Activated T-helper 1 cell treated with anti-CD3 and anti-CD28 coated beads, Interleukin-2, amount 50 U/mL, for 16 hours (primary cell): ENCODE results near the gene ALX1.
"Not testable (repeated sequence)": the region's sequence is repeated elsewhere in the genome, so short reads cannot be mapped to it uniquely, and the experiment has no call there.

Experiments used
- DNase-seq, 2 donors: peaks; one replicate each; pipeline ENCODE4 v3.0.0-alpha.2; 2020; ENCODE audit warnings: low read depth in 1 of 2, low spot score in 1 of 2

Gene ALX1

DNA sequence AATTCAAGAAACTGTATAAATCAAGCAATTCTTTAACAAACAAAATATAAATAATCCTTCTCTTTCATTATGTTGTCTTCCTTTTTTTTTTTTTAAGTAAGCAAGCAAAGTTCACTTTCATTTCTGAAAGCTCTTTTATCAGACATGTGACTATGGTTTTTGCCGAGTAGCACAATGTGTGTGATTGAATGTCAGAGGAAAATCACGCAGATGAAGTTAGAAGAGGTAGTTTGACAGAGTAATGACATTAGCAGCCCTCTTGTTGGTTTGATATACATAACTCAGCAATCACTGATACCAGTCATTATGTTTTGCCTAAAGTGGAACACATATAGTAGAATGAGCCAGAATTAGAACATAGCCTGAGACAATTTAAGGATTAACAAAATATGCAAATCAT is 19.0 kb downstream of the ALX1 start:
- no peak for DNase-seq

DNA sequence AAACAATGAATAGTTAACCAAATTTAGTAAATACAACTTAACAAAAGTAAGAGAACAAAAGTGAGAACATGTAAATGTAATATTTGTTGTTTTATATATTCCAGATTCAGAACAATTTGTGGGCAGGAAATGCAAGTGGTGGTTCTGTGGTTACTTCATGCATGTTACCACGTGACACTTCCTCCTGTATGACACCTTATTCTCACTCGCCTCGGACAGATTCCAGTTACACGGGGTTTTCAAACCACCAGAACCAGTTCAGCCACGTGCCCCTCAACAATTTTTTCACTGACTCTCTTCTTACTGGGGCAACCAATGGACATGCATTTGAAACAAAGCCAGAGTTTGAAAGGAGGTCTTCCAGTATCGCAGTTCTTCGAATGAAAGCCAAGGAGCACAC is 21.0 kb downstream of the ALX1 start:
- no peak for DNase-seq

DNA sequence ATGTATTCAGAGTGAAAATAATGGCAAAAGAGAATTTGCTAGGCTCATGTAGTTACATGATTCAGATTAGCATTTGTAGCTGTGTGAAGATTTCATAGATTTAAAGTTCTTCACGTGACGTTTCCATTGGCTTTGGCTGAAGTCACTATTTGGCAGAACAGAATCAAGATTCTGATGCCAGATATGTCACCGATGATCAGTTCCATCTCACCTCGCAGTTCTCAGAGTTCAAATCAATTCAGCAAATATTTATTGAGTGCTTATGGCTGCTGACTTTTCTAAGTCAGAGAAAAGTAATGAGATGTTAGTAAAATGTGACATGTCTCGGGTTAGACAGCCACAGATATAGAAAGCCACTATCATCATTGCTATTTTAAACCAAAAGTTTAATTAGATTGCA is 28.4 kb downstream of the ALX1 start:
- no peak for DNase-seq

DNA sequence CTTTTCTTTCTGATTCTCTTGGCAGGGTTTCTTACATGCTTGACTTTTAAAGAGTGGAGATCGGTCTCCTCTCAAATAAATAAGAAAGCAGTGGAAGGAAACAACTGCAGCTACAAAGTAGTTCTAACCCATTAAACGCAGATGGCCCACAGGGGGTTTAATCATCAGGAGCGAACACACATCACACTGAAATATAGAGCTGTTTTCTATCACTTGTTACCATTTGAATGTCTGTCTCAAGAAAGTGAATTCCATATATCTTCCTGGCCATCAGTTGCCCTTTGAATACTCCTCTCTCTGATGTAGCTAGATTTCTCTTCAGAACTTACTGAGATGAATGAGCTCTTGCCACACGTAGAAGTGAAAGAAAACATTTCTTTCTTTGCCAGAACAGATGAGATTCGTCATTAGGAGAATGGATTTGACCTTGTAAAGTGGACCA is 29.1 kb downstream of the ALX1 start:
- no peak for DNase-seq

DNA sequence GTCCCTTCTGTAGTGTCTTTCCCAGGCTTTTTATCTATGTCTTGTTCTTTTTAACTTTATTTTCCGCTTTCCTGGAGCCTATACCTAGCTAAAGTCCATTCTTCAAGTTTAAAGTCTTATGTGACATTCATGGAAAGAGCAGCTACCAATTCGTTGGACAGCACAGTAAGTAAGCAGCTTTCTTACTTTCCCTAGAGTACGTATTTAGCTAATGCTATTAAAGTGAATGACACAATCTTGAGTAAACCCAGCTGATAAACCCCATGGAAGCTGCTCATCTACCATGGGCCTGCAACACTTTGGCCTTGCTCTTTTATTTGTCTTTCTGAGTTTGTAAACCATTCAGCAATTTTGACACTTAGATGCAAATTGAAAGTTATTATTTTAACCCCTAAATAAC is 30.0 kb downstream of the ALX1 start:
- no peak for DNase-seq

DNA sequence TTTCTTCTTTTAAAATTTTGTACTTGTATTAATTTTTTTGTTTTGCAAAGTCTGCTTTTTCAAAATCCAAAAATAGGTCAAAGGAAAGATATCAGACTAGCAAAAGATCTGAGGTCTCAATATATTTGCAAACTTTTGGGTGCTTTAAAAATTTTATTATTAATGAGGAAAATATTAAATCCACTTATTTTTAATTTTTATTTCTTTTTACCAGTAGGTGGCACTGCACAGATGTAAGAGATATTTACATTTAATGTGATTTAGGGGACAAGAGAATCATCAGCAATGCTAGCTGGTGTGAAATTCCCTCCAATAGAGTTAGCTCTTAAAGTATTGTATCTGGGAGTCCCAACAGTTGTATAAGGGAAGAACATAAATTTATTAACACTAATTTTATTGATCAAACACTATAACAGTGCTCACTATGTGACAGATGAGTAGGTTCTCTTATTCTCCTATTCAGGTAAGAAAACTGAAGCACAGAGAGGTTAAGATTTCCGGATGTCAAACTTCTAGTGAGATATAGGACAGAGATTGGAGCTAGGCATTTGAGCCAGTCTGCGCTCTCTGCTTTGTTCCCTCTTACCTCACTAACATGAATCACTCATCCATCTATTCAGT is 30.5 kb downstream of the ALX1 start:
- no peak for DNase-seq

DNA sequence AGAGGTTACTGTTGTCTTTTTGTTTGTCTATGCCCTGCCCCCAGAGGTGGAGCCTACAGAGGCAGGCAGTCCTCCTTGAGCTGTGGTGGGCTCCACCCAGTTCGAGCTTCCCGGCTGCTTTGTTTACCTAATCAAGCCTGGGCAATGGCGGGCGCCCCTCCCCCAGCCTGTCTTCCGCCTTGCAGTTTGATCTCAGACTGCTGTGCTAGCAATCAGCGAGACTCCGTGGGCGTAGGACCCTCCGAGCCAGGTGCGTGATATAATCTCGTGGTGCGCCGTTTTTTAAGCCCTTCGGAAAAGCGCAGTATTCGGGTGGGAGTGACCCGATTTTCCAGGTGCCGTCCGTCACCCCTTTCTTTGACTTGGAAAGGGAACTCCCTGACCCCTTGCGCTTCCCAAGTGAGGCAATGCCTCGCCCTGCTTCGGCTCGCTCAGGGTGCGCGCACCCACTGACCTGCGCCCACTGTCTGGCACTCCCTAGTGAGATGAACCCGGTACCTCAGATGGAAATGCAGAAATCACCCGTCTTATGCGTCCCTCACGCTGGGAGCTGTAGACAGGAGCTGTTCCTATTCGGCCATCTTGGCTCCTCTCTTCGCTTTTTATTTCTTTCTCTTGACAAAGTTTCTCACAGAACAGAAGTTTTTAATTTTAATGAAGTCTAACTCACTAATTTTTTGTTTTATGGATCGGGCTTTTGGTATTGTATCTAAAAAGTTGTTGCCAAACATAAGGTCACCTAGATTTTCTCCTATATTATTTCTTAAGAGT is 38.0 kb downstream of the ALX1 start:
- not testable (repeated sequence) for DNase-seq

DNA sequence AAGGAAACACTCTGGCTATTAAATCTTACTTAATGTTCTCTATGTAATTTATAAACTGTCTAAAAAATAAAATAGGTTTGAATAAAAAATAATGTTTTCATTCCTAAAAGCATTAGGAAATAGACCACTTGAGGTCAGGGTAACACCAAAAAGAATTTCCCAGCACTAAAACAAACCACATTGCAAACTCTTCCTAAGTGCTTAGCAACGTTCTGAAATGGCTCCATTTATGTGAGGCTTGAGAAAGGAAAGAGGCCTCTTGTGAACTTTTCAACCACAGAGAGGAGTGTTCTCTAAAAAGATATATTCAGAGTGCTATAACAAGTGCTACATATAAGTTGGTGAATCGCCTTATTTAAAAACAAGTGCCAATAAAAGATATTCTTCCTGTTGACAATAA is 42.7 kb downstream of the ALX1 start:
- DNase-seq: no peak

DNA sequence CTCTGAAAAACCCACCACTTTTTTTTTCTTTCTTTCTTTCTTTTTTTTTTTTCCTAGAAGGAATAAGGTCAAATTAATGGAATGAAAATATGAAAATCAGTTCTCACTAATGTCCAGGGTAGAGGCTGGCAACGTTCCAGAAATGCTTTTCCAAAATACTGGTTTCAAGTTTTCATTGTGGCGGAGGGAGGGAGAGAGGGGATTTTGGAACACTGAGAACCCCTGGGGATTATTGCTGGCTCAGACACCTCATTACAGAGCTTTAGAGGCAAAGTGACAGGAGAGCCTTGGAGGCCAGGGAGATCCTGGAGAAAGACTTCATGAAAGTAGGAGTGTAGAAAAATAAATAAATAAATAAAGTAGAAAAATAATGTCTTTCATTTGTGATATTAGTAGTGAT is 45.4 kb downstream of the ALX1 start:
- no peak for DNase-seq

DNA sequence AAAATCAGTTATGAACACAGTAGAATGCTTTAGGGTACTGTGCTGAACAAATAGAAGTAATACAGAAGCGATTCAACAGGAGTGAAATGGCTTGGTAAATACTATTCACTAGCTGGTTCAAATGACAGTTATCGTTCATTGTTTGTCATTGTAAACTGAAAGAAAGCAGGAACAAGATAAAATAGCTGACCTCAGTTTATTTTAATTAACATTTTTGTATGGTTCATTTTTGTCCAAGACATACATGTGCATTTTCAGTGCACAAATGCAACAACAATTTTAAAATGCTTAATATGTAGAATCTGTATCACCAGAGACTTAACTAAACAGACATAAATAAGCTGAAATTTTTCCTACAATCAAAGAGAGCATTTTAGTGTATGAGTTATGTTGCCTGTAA is 49.9 kb downstream of the ALX1 start:
- DNase-seq: no peak

DNA sequence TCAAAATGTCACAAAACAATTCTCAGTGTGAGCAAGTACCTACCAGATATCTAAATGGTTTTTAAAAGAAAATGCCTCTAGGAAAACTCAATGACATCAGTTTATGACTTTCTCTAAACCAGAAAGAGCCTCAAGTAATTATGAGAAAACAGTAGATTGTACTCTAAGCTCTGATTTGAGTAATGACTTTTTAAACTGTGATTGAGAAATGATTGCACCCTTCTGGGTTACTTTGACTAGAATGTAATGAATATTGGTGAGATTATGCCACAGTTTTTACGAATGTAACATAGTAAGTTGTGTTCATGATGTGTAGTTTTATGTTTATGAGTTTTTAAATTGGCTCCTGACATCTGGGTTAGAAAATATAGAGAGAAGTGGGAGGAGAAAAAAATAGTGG is 68.8 kb downstream of the ALX1 start:
- no peak for DNase-seq

DNA sequence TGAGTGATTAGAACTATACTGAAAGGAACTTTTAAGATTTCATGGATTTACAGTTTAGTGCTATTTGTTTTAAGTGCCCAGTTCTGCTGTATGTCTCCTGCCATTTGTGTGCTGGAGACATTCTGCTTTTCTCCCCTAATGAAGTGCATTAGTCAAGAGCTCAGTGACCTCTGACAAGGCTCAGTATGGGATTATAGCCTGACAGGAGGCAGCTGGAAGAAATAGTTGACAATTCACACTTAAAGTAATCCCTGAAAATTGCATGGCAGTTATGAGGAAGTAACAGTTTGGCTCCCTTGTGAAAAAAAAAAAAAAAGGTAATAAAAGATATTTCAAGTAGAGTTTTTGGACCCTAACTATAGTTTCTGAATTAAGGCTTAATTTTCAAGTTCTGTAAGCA is 70.3 kb downstream of the ALX1 start:
- DNase-seq: no peak
